ENCODE data around the gene CD55.

The CD55 gene

DNA sequence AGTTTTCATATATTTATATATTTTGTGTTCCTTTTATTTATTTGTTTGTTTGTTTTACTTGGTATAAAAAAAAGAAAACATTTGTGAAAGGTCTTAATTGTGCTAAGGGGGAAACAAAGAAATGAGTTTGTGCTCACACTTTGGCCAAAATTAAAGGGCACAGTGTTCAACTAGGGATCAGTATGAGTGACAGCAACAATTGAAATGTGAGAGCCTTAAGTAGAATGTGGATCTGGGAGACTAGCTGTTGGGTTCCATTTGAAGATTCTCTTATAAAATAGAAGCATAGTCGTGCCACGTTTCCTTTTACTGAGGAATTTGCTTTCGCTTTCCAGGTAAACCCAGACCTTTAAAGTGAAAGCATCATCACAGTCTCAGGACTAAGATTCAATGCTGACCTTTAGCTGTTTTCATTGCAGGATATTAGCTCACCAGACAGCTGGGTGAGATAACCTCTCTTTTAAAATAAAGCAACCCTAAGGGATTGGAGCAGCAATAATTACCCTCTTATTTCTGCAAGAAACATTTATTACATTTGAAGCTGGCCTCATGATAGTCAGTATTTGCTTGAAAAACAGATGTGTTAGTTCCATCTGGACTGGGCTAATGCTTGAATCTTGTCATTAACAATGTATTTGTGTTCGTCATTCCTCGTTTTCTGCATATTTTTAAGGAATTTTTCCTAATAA lies 37.1 kb upstream of the CD55 start:
- Histone ChIP-seq H3K27ac (no peak overlapping the region), H3K4me3 (ENCODE audit: low read depth, low read length) (no peak overlapping the region), H3K27me3 (ENCODE audit: control insufficient read depth, insufficient read depth, low read length) (no peaks in the 10 kb centered on the region), H3K4me2 (ENCODE audit: low read length) (no peak overlapping the region), H2AFZ (no peak overlapping the region), H3K4me1 (no peaks in the 10 kb centered on the region), H3K79me2 (no peaks in the 10 kb centered on the region), H3K9ac (no peak overlapping the region), H3K36me3 (ENCODE audit: control insufficient read depth, insufficient read depth, low read length) (no peaks in the 10 kb centered on the region), H3K9me3 (ENCODE audit: control insufficient read depth, low read length) (no peaks in the 10 kb centered on the region)
- TF ChIP-seq, protein P1, sequence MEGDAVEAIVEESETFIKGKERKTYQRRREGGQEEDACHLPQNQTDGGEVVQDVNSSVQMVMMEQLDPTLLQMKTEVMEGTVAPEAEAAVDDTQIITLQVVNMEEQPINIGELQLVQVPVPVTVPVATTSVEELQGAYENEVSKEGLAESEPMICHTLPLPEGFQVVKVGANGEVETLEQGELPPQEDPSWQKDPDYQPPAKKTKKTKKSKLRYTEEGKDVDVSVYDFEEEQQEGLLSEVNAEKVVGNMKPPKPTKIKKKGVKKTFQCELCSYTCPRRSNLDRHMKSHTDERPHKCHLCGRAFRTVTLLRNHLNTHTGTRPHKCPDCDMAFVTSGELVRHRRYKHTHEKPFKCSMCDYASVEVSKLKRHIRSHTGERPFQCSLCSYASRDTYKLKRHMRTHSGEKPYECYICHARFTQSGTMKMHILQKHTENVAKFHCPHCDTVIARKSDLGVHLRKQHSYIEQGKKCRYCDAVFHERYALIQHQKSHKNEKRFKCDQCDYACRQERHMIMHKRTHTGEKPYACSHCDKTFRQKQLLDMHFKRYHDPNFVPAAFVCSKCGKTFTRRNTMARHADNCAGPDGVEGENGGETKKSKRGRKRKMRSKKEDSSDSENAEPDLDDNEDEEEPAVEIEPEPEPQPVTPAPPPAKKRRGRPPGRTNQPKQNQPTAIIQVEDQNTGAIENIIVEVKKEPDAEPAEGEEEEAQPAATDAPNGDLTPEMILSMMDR (IDR thresholded peaks at IDR 0.05): no peak

DNA sequence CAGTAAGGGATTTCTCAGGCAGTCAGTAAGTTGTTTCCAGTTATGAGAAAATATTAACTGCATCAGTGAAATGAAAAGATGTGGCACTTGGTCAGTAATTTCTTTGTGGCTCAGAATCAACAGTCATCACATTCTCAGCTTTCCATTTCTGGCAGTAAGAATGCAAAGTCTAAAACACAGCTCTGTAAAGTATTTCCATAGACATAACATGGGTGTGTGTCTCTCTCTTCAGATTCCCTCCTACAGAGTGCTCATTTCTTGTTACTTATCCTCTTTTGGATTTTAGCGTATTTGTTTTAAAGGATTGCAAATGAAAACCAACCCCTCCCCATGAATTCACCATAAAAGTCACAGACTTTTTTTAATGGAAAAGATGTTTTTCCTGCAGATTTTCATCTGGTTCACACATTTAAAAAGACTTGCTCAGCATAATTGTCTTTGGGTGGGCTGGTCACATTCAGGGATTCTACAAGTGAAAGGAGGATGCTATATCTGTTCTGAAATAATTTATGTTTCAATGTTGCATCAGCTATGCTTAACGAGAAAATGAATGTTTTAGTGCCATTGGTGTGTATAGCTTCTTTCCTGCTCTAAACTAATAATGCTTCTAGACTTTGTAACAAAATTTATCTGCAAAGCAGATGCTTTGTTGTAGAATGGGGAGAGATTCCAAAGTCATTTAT lies 34.6 kb upstream of the CD55 start:
- Histone ChIP-seq H2AFZ (no peak overlapping the region), H3K9me3 (ENCODE audit: control insufficient read depth, low read length) (no peaks in the 10 kb centered on the region), H3K4me2 (ENCODE audit: low read length) (no peak overlapping the region), H3K4me1 (no peaks in the 10 kb centered on the region), H3K36me3 (ENCODE audit: control insufficient read depth, insufficient read depth, low read length) (no peaks in the 10 kb centered on the region), H3K9ac (no peak overlapping the region), H3K4me3 (ENCODE audit: low read depth, low read length) (no peak overlapping the region), H3K27ac (no peak overlapping the region), H3K27me3 (ENCODE audit: control insufficient read depth, insufficient read depth, low read length) (no peaks in the 10 kb centered on the region), H3K79me2 (no peaks in the 10 kb centered on the region)
- TF ChIP-seq, protein P1 (IDR thresholded peaks at IDR 0.05): no peak

DNA sequence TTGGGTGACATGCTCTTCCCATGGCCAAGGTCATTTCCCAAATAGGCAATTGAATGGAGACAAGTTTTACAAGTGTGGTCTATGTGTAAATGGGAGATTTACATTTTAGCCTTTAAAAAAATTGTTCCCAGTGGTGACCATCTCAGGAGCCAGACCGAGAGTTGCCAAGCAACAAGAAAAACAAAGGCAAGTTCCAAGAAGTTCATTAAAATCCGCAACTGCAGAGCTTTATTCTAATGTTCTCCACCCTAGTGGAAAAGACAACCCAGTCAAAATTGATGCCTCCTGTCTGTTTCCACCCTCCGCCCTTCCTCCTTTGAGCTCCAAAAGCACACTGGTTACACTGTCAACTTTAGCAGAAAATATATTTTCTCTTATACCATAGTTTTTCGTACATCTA lies 33.2 kb upstream of the CD55 start:
- Histone ChIP-seq H2AFZ (no peak overlapping the region), H3K4me1 (no peaks in the 10 kb centered on the region), H3K27ac (no peak overlapping the region), H3K4me3 (ENCODE audit: low read depth, low read length) (no peak overlapping the region), H3K9ac (no peak overlapping the region), H3K27me3 (ENCODE audit: control insufficient read depth, insufficient read depth, low read length) (no peaks in the 10 kb centered on the region), H3K9me3 (ENCODE audit: control insufficient read depth, low read length) (no peaks in the 10 kb centered on the region), H3K4me2 (ENCODE audit: low read length) (no peak overlapping the region), H3K36me3 (ENCODE audit: control insufficient read depth, insufficient read depth, low read length) (no peaks in the 10 kb centered on the region), H3K79me2 (no peaks in the 10 kb centered on the region)
- TF ChIP-seq, protein P1 (IDR thresholded peaks at IDR 0.05): no peak

DNA sequence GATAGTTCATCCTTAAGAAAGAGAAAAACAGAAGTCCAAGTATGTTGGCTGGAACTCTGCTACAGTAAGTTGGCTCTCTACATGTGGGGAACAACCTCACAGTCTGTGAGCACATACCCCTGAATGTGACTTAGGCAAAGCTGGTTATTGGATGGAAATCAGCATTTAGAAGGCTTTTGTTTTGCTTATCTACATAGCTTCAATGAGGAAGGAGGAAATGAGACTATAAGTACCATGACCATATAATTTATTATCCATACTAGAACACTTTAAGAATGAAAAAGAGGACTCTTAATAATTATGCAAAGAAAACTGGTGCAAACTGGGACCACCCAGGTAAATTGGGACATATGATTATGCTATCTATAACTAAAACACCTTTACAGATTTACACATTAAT lies 31.7 kb upstream of the CD55 start:
- Histone ChIP-seq H3K4me3 (ENCODE audit: low read depth, low read length) (no peak overlapping the region), H3K9me3 (ENCODE audit: control insufficient read depth, low read length) (no peaks in the 10 kb centered on the region), H3K79me2 (no peaks in the 10 kb centered on the region), H3K4me2 (ENCODE audit: low read length) (no peak overlapping the region), H3K27me3 (ENCODE audit: control insufficient read depth, insufficient read depth, low read length) (no peaks in the 10 kb centered on the region), H3K9ac (no peak overlapping the region), H3K36me3 (ENCODE audit: control insufficient read depth, insufficient read depth, low read length) (no peaks in the 10 kb centered on the region), H2AFZ (no peak overlapping the region), H3K4me1 (no peaks in the 10 kb centered on the region), H3K27ac (no peak overlapping the region)
- TF ChIP-seq, protein P1 (IDR thresholded peaks at IDR 0.05): no peak

DNA sequence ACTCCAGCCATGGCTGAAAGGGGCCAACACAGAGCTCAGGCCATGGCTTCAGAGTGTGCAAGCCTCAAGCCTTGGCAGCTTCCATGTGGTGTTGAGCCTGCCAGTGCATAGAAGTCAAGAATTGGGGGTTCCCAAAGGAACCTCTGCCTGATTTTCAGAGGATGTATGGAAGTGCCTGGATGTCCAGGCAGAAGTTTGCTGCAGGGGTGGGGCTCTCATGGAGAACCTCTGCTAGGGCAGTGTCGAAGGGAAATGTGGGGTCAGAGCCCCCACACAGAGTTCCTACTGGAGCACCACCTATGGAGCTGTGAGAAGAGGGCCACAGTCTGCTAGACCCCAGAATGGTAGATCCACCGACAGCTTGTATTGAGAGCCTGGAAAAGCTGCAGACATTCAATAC lies 29.8 kb upstream of the CD55 start:
- H3K27ac ChIP-seq: no peak overlapping the region
- H3K4me1 ChIP-seq: no peaks in the 10 kb centered on the region
- H2AFZ ChIP-seq: no peak overlapping the region
- TF ChIP-seq, protein P1 (IDR thresholded peaks at IDR 0.05): no peak
- H3K79me2 ChIP-seq: no peaks in the 10 kb centered on the region
- no peak overlapping the region for H3K9ac ChIP-seq
- no peaks in the 10 kb centered on the region for H3K36me3 ChIP-seq (ENCODE audit: control insufficient read depth, insufficient read depth, low read length)
- H3K4me3 ChIP-seq (ENCODE audit: low read depth, low read length): no peak overlapping the region
- H3K9me3 ChIP-seq (ENCODE audit: control insufficient read depth, low read length): no peaks in the 10 kb centered on the region
- no peak overlapping the region for H3K4me2 ChIP-seq (ENCODE audit: low read length)
- H3K27me3 ChIP-seq (ENCODE audit: control insufficient read depth, insufficient read depth, low read length): no peaks in the 10 kb centered on the region

All from parathyroid adenoma (tissue), 2 donors.